GM20000 (cell line): Measurements from ENCODE around the gene PPFIA1.

Source experiments
- DNase-seq: peaks from one replicate; pipeline ENCODE4 v3.0.0; 2012; ENCODE audit warnings: low spot score
- TF ChIP-seq, protein P1 (sequence below): IDR thresholded peaks from 2 replicates; pipeline ENCODE4 v1.5.1; 2012; ENCODE audit warnings: mild to moderate bottlenecking, control low read depth; ENCODE audit errors: extremely low read depth, missing control alignments

PPFIA1 gene

DNA sequence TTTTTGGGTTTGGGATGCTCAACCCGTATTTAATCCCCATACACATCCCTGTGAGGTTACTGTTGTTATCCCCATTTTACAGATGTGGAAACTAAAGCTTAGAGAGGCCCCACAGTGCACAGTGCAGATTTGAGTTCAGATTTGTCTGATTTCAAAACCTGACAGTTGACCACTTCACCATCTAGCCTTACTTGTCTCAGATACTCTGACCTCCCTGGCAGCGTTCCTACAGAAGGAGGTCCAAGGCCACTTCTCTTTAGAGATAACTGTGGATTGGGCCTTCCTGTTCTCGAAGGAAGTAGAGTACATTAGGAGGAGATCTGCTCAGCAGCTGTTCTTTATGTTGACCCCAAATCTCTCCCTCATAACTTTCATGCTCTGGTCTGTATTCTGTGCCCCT is 81.2 kb downstream of the PPFIA1 start:
- no peak for DNase-seq
- TF ChIP-seq, protein P1, sequence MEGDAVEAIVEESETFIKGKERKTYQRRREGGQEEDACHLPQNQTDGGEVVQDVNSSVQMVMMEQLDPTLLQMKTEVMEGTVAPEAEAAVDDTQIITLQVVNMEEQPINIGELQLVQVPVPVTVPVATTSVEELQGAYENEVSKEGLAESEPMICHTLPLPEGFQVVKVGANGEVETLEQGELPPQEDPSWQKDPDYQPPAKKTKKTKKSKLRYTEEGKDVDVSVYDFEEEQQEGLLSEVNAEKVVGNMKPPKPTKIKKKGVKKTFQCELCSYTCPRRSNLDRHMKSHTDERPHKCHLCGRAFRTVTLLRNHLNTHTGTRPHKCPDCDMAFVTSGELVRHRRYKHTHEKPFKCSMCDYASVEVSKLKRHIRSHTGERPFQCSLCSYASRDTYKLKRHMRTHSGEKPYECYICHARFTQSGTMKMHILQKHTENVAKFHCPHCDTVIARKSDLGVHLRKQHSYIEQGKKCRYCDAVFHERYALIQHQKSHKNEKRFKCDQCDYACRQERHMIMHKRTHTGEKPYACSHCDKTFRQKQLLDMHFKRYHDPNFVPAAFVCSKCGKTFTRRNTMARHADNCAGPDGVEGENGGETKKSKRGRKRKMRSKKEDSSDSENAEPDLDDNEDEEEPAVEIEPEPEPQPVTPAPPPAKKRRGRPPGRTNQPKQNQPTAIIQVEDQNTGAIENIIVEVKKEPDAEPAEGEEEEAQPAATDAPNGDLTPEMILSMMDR, result no peak

DNA sequence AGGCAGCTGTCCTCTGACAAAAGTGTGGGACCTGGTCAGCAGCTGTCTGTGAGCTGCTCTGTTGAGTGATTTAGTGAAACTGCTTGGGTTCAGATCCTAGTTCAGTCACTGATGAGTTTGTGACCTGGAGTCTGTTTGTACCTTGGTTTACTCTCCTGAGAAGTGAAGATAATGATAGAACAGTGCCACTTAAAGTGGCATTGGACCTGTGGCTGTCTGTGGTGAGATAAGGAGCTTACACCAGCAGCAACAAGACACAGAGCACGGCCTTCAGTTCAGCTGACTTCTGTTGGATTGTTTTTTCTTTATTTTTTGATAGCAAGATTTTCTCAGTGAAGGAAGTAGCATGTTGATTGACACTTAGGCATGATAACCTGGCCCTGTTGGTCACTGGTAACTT is 81.6 kb downstream of the PPFIA1 start:
- TF ChIP-seq, protein P1, result no peak
- no peak for DNase-seq

DNA sequence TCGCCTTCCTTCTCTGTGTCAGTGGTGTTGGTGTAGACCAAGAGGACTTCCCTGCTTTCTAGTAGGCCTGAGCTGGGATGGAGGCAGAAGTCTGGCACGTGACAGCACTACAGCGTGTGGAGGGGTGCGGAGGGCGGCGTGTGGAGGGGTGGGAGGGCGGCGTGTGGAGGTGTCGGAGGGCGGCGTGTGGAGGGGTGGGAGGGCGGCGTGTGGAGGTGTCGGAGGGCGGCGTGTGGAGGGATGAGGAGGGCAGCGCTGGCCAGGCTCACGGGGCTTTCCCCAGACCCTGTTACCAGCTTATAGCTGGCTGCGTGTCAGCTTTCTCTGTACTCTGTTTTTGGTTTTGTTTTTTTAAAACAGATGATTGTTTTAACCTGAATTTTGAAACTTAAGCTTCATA is 82.1 kb downstream of the PPFIA1 start:
- DNase-seq, result no peak
- TF ChIP-seq, protein P1, result no peak

DNA sequence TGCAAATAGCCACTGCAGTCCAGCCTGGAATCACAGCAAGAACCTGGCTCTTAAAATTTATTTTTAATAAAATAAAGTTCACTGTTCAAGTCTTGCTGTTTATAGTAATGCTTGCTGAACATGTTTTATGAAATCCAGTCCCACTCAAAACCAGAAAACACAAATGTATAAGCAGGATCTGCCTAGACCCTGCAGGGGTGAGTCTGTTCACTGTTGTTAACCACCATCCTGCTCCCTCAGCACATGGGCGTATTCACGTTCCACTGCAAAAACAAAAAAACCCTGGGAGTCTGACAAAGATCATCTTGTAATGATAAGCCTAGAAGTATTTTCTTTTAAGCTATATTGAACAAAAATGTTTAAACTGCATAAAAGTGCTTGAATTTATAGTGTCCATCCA is 82.8 kb downstream of the PPFIA1 start:
- TF ChIP-seq, protein P1, result no peak
- no peak for DNase-seq

DNA sequence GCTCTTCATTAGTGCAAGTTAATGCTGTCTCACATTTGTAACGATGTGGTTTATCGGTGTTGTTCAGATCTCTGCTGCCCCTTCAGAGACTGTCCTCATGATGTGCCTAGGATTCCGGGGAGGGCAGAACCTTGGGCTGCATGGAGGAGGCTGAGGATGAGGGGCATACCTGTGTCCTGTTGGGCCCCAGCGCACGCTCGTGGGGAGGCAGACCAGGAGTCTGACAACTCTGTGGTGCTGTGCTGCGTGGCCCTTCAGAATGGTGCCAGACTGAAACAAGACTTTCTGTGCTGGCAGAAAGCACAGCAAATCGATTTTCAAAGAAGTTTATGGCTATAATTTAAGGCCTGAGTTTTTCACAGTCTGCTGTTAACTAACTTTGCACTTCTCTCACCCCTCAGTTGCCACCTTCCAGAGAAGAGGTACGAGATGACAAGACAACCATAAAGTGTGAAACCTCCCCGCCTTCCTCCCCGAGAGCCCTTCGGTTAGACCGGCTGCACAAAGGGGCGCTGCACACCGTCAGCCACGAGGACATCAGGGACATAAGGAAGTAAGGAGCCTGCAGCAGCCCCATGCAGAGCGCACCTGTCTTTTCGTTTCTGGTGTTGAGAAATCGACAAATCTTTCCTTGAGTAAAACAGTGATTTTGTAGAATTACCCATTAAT is 83.5 kb downstream of the PPFIA1 start:
- DNase-seq, result no peak
- TF ChIP-seq, protein P1, result no peak

DNA sequence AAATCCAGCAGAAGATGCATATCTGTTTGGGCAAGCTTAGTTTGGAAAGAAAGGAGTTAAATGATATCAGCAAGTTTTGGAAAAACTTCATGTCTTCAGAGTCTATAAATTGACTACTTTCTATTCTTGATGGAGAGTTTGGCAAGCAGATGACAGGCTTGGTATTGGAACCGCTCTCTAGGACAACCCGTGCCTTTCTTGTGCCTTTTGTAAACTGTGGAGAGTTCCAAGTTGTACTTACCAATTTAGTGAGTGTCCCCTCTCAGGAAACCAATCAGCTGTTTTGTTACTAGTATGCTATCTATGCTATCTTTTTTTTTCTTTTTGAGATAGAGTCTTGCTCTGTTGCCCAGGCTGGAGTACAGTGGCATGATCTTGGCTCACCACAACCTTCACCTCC is 84.1 kb downstream of the PPFIA1 start:
- DNase-seq, result no peak
- TF ChIP-seq, protein P1, result no peak

DNA sequence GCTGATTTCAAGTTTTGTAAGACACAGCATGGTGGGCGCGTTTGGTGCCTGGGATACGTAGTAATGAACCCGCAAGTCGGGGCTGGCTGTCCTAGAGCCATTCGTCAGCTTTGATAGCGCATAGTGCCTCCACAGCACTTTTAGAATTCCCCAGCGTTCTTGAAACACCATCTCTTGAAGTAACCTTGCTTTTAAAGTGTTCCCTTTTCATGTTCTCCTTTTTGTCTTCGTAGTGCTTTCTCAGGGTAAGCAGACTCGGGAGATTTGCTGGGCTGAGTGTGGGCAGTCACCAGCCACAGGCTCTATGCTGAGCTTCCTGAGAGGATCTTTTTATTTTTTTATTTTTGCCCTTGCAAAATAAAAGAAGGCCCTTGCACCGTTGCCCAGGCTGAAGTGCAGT is 88.3 kb downstream of the PPFIA1 start:
- TF ChIP-seq, protein P1, result no peak

More for the DNA sequence above, 88.3 kb downstream of the PPFIA1 start:
- DNase-seq, result no peak
